ENCODE results near the gene DENND6B. TPM values are rescaled to one million over a fixed set of nuclear protein-coding genes. Genes with fewer than 3 reads are reported as not detected.

Gene DENND6B
- total and polyA plus RNA-seq, 2 experiments from 2014 or later = 0.71 to 1.3 TPM

- H3K4me1 ChIP-seq (ENCODE audit: insufficient read depth) = no peaks in the 10 kb centered on the region
- H4K20me1 ChIP-seq (replicated peaks; ENCODE audit: insufficient read depth) = peaks cover 32% of the 10 kb centered on the region
- Mint-ChIP-seq H3K4me1 (no peaks in the 10 kb centered on the region; the same call in 1 of the 3 replicates), H3K27me3 (ENCODE audit: insufficient read depth, low read depth, poor library complexity) (peaks cover 3% of the 10 kb centered on the region), H3K27ac (no peak overlapping the region), H3K36me3 (ENCODE audit: low read depth) (peaks cover 10% of the 10 kb centered on the region; the same call in 2 of the 3 replicates), H3K4me3 (no peak overlapping the region), H3K9me3 (no peaks in the 10 kb centered on the region)
- no peaks in the 10 kb centered on the region for H3K27me3 ChIP-seq (ENCODE audit: insufficient read depth)
- no peaks in the 10 kb centered on the region for H3K36me3 ChIP-seq (ENCODE audit: insufficient read depth)
- DNase-seq (ENCODE audit: low spot score) = no peak
- no peaks in the 10 kb centered on the region for H3K9me2 ChIP-seq (ENCODE audit: insufficient read depth)
- no peak overlapping the region for H3K4me3 ChIP-seq
- ATAC-seq = no peak
- H3F3A ChIP-seq (replicated peaks; ENCODE audit: low read depth) = no peaks in the 10 kb centered on the region
- TF ChIP-seq, protein P1, sequence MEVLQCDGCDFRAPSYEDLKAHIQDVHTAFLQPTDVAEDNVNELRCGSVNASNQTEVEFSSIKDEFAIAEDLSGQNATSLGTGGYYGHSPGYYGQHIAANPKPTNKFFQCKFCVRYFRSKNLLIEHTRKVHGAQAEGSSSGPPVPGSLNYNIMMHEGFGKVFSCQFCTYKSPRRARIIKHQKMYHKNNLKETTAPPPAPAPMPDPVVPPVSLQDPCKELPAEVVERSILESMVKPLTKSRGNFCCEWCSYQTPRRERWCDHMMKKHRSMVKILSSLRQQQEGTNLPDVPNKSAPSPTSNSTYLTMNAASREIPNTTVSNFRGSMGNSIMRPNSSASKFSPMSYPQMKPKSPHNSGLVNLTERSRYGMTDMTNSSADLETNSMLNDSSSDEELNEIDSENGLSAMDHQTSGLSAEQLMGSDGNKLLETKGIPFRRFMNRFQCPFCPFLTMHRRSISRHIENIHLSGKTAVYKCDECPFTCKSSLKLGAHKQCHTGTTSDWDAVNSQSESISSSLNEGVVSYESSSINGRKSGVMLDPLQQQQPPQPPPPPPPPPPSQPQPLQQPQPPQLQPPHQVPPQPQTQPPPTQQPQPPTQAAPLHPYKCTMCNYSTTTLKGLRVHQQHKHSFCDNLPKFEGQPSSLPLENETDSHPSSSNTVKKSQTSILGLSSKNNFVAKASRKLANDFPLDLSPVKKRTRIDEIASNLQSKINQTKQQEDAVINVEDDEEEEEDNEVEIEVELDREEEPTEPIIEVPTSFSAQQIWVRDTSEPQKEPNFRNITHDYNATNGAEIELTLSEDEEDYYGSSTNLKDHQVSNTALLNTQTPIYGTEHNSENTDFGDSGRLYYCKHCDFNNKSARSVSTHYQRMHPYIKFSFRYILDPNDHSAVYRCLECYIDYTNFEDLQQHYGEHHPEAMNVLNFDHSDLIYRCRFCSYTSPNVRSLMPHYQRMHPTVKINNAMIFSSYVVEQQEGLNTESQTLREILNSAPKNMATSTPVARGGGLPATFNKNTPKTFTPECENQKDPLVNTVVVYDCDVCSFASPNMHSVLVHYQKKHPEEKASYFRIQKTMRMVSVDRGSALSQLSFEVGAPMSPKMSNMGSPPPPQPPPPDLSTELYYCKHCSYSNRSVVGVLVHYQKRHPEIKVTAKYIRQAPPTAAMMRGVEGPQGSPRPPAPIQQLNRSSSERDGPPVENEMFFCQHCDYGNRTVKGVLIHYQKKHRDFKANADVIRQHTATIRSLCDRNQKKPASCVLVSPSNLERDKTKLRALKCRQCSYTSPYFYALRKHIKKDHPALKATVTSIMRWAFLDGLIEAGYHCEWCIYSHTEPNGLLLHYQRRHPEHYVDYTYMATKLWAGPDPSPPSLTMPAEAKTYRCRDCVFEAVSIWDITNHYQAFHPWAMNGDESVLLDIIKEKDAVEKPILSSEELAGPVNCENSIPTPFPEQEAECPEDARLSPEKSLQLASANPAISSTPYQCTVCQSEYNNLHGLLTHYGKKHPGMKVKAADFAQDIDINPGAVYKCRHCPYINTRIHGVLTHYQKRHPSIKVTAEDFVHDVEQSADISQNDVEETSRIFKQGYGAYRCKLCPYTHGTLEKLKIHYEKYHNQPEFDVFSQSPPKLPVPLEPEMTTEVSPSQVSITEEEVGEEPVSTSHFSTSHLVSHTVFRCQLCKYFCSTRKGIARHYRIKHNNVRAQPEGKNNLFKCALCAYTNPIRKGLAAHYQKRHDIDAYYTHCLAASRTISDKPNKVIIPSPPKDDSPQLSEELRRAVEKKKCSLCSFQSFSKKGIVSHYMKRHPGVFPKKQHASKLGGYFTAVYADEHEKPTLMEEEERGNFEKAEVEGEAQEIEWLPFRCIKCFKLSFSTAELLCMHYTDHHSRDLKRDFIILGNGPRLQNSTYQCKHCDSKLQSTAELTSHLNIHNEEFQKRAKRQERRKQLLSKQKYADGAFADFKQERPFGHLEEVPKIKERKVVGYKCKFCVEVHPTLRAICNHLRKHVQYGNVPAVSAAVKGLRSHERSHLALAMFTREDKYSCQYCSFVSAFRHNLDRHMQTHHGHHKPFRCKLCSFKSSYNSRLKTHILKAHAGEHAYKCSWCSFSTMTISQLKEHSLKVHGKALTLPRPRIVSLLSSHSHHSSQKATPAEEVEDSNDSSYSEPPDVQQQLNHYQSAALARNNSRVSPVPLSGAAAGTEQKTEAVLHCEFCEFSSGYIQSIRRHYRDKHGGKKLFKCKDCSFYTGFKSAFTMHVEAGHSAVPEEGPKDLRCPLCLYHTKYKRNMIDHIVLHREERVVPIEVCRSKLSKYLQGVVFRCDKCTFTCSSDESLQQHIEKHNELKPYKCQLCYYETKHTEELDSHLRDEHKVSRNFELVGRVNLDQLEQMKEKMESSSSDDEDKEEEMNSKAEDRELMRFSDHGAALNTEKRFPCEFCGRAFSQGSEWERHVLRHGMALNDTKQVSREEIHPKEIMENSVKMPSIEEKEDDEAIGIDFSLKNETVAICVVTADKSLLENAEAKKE (CRISPR knock-in tag; IDR thresholded peaks at IDR 0.05) = no peak
- TF ChIP-seq CREB1 (CRISPR knock-in tag; IDR thresholded peaks at IDR 0.05; ENCODE audit: low read depth) (no peak), EZH2 (IDR thresholded peaks at IDR 0.05; ENCODE audit: low read depth, unreplicated experiment) (no peak), ZNF331 (CRISPR knock-in tag; IDR thresholded peaks at IDR 0.05; ENCODE audit: low read depth) (no peak), REST (IDR thresholded peaks at IDR 0.05; ENCODE audit: unreplicated experiment) (no peak), ZNF114 (CRISPR knock-in tag; IDR thresholded peaks at IDR 0.05) (no peak), JUNB (IDR thresholded peaks at IDR 0.05; ENCODE audit: unreplicated experiment) (no peak), NANOG (IDR thresholded peaks at IDR 0.05; ENCODE audit: borderline replicate concordance) (no peak), ETS1 (IDR thresholded peaks at IDR 0.05) (no peak), CTCF (conservative IDR thresholded peaks at IDR 0.05; ENCODE audit: low read depth in 2 of 2) (no peak), EZH2phosphoT487 (IDR thresholded peaks at IDR 0.05; ENCODE audit: unreplicated experiment) (no peak), STAT1 (IDR thresholded peaks at IDR 0.05; ENCODE audit: unreplicated experiment) (no peak), POLR2AphosphoS5 (IDR thresholded peaks at IDR 0.05; ENCODE audit: low read depth) (no peak)
- H3K27ac ChIP-seq (ENCODE audit: low read depth) = no peak overlapping the region
- H3K4me2 ChIP-seq = no peak overlapping the region
- peaks cover 96% of the 10 kb centered on the region for H3K79me2 ChIP-seq (replicated peaks; ENCODE audit: insufficient read depth)
- H2AFZ ChIP-seq = no peak overlapping the region
Observed at GRCh38 chr22:50361222-50361621, 34.4 kb upstream of the DENND6B start.

Data from GM23338 (cell line).